Measurements from ENCODE around the gene NLN. TPM values are rescaled to one million over a fixed set of nuclear protein-coding genes. Genes with fewer than 3 reads are reported as not detected.
A peak's percentile ranks its signal among the peaks of the same experiment; 100 is the strongest.
"Not testable (repeated sequence)": the region's sequence is repeated elsewhere in the genome, so short reads cannot be mapped to it uniquely, and the experiment has no call there.

Gene NLN
- total RNA-seq, 1 donor from 2014 or later, result 21.0 TPM

DNA sequence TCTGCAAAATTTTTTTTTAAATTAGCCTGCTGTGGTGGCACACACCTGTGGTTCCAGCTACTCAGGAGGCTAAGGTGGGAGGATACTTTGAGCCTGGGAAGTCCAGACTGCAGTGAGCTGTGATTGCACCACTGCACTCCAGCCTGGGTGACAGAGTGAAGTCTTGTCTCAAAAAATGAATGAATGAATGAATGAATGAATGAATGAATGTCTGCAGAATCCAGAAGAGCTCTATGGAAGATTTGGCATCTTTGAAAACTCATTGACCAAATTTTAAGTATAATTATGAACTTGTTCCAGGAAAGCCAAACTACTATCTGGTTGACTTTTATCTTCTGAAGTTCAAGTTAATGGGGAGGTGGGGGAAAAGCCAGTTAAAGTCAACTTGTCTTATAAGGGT, 110.1 kb downstream of the NLN start:
- no peak for DNase-seq (ENCODE audit: low read depth in 2 of 2)

DNA sequence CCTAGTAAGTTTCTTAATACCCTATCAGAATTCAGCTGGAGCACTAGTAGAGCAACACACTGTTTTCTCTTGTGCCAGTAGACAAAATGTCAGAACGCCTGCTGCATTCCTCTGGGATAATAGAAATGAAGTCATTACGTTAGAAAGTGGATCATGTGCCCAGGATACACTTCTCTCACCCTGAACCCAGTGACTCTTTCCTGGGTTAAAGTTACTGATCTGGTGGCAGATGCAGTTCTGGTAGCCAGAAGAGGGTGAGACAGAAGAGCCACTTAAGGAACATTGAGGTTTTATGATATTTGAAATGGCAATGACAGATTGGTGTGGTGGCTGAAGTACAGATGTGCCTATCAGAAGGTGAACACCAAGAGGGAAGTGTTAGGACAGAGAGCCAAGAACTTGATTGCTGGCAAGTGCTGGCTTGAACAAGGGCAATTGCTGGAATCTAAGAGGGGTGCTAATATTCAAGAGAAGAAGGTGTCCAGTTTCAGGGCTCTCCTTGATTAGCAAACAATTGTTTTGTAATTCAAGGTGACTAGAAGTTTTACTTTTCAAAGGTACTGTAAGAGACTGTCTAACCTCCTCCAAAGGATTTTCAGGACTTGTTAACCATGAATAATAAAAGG, 110.7 kb downstream of the NLN start:
- no peak for DNase-seq (ENCODE audit: low read depth in 2 of 2)

DNA sequence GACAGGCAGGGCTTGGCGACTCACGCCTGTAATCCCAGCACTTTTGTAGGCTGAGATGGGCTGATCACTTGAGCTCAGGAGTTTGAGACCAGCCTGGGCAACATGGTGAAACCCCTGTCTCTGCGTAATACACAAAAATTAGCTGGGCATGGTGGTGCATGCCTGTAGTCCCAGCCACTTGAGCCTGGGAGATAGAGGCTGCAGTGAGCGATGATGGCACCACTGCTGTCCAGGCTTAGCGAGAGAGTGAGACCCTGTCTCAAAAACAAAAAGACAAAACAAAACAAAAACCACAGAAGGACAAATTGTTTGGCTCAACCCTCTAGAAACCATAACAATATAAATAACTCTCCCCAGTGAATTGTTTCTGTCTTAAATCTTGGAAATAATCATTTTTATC, 111.8 kb downstream of the NLN start:
- no peak for DNase-seq (ENCODE audit: low read depth in 2 of 2)

DNA sequence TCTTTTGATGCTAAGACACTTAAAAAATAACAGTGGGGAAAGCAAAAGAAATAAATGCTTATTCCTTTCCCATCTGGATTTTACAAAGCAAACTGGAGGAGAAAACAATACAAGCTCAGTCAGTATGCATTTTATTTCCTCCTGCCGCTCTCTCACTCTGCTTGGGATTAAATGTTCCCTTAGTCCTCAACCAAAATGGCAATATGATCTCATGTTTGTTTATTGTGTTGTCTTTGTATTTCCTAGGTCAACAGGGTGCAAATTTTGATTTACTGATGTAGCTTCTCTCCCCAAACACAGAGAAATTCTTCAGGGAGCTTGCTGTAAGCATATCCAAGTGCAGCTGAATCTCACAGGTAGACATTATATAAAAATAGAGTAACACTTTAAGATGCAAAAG, 112.3 kb downstream of the NLN start:
- no peak for DNase-seq (ENCODE audit: low read depth in 2 of 2)

DNA sequence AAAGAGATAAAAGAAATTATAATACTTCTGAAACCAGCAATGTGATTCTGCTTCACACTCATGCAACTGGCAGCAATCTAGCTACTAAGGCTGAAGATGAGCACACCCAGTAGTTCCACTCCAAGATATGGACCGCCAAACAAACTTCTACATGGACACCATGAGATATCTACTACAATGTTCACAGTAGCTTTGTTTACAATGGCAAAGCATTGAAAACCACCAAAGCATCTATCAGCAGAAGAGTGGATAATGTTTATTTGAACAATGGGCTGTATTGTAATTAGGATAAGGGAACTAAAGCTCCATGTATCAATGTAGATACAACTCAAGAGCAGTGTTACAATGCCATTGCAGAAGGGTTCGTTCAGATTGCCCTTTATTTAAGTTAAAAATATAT, 113.2 kb downstream of the NLN start:
- no peak for DNase-seq (ENCODE audit: low read depth in 2 of 2)

DNA sequence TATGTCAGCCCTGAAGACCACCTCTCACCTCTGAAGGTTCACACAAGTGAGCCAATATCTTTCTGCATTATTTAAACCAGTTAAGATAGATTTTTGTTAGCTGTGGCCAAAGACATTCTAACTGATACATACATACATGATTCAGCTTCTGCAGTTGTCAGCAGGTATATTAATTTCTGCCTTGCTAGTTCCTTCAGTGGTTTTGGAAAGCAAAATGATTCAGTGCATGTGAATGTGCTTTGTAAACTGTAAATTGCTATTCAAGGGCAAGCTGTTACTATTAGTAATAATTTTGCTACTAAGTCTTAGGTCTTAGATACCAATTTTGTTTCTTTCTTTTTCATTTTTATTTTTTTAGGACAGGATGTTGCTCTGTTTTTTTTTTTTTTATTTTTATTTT, 115.1 kb downstream of the NLN start:
- DNase-seq (ENCODE audit: low read depth in 2 of 2), result no peak

DNA sequence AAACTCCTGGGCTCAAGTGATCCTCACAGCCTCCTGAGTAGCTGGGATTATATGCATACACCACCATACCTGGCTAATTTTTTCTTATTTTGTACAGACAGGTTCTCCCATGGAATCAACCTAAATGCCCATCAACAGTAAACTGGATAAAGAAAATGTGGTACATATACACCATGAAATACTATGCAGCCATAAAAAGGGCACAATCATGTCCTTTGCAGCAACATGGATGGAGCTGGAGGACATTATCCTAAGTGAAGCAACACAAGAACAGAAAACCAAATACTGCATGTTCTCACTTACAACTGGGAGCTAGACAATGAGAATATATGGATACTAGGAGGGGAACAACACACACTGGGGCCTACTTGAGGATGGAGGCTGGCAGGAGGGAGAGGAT, 117.2 kb downstream of the NLN start:
- not testable (repeated sequence) for DNase-seq (ENCODE audit: low read depth in 2 of 2)

DNA sequence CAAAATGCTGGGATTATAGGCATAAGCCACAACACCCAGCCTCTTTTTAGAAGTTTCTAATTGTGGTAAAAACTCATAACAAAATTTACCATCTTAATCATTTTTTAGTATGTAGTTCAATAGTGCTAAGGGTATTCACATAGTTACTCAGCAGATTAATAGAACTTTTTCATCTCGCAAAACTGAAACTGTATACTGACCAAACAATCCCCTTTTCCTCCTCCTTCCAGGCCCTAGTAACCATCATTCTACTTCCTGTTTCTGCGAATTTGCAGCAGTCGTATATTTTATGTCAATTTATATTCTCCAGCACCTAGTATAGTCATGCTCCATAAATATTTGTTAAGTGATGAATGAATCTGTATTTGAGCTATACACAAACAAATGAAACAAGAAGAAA, 118.1 kb downstream of the NLN start:
- DNase-seq (ENCODE audit: low read depth in 2 of 2), result no peak

DNA sequence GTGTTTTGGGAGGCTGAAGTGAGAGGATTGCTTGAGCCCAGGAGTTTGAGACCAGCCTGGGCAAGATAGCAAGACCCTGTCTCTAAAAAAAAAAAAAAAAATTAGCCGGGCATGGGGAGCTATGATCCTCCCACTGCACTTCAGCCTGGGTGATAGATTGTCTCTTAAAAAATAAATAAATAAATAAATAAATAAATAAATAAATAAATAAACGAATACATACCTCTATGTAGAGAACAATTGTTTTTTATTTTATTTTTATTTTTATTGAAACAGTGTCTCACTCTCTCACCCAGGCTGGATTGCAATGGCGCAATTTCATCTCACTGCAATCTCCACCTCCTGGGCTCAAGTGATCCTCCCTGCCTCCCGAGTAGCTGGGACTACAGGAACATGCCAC, 122.8 kb downstream of the NLN start:
- DNase-seq (ENCODE audit: low read depth in 2 of 2), result not testable (repeated sequence)

DNA sequence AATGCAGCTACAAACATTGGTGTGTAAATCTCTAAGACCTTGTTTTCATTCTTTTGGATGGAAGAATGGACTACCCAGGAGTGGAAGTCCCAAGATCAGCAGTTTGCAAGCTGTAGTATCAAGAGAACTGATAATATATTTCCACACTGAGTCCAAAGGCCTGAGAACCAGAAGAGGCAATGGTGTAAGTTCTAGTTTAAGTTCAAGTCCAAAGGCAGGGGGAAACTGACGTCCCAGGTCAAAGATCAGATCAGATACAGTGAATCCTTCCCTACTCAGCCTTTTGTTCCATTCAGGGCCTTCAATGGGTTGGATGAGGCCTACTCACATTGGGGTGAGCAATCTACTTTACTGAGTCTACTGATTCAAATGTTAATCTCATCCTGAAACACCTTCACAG, 124.1 kb downstream of the NLN start:
- no peak for DNase-seq (ENCODE audit: low read depth in 2 of 2)

DNA sequence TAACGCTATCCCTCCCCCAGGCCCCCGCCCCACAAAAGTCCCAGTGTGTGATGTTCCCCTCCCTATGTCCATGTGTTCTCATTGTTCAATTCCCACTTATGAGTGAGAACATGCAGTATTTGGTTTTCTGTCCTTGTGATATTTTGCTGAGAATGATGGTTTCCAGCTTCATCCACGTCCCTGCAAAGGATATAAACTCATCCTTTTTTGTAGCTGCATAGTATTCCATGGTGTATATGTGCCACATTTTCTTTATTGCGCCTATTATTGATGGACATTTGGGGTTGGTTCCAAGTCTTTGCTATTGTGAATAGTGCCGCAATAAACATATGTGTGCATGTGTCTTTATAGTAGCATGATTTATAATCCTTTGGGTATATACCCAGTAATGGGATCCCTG, 125.0 kb downstream of the NLN start:
- DNase-seq (ENCODE audit: low read depth in 2 of 2), result not testable (repeated sequence)

DNA sequence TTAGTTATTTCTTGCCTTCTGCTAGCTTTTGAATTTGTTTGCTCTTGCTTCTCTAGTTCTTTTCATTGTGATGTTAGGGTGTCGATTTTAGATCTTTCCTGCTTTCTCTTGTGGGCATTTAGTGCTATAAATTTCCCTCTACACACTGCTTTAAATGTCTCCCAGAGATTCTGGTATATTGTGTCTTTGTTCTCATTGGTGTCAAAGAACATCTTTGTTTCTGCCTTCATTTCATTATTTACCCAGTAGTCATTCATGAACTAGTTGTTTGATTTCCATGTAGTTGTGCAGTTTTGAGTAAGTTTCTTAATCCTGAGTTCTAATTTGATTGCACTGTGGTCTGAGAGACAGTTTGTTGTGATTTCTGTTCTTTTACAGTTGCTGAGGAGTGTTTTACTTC, 127.9 kb downstream of the NLN start:
- not testable (repeated sequence) for DNase-seq (ENCODE audit: low read depth in 2 of 2)

DNA sequence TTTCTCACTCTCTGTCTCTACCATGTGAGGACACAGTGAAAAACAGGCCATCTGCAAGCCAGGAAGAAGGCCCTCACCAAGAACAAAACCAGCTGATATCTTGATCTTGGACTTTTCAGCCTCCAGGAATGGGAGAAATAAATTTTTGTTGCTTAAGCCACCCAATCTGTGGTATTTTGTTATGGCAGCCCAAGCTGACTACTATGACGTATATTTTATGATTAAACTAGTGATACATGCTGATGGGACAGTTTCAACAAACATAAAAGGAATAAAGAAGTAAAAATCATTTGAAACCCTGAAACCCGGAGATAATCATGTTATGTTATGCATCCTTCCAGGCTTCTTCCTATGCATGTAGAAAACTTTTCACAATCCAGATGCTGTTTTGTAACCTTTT, 132.9 kb downstream of the NLN start:
- DNase-seq (ENCODE audit: low read depth in 2 of 2), result no peak

DNA sequence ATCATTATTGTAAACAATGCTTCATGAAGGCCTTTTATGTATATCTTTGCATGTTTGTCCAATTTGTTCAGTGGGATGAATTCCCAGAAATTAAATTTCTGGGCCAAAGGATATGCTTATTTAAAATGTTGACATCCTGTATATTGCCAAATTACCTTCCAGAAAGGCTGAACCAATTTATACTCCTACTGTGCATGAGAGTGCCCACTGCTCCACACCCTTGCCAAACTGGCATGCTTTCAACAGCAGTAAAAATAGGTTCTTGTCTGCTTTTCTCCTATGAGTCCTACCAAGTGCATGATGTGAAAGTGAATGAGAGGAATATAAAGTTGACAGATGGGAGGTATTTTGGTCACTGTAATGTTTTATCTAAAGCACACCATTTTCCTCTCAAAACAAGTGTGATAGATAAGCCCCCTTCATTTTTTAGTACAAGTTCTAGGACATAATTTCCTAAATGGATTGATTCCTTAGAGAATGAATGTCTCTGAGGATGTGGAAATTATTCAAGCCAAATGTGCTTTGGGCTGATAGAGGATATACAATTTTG, 133.8 kb downstream of the NLN start:
- DNase-seq (ENCODE audit: low read depth in 2 of 2), result peak in 1 of 2 donors; percentile 31

DNA sequence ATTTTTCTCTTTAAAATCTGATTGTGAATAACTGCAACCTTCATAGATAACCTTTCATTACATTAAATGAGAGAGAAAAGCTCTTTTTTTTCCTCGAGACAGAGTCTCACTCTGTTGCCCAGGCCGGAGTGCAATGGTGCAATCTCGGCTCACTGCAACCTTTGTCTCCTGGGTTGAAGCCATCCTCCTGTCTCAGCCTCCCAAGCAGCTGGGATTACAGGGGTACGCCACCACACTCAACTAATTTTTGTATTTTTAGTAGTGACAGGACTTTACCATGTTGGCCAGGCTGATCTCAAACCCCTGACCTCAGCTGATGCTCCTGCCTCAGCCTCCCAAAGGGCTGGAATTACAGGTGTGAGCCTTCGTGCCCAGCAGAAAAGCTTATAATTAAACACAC, 134.5 kb downstream of the NLN start:
- no peak for DNase-seq (ENCODE audit: low read depth in 2 of 2)

DNA sequence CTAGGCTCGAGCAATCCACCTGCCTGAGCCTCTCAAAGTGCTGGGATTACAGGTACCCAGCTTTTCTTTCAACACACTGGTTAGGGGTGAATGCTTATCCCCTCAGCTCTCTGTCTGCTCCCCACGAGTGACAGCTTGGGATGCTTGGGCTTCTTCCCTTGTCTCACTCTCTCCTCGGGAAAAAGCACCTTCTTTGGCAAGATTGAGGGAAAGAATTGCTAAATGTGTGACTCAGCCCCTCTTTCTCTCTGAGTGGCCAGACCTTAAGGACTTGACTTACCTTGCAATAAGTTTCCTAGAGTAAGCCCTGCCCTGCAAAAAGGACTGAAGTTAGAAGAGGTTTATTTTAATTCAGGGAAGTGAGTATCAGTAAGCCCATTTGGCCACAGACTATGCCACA, 136.3 kb downstream of the NLN start:
- DNase-seq (ENCODE audit: low read depth in 2 of 2), result no peak

DNA sequence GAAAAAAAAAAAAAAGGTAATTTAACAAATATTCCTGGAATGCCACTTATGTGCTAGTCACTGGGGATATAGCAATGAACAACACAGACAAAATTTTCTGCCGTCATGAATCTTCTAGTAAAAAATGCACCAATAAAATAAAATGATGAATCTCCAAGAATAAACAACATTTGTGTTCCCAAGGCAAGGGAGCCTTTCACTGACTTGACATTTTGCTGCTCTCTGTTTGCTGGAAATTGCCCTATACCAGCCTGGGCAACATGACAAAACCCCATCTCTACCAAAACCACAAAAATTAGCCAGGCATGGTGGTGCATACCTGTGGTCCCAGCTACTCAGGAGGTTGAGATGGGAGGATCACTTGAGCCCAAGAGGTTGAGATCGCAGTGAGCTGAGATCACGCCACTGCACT, 139.8 kb downstream of the NLN start:
- peak in 1 of 2 donors; percentile 13 for DNase-seq (ENCODE audit: low read depth in 2 of 2)

DNA sequence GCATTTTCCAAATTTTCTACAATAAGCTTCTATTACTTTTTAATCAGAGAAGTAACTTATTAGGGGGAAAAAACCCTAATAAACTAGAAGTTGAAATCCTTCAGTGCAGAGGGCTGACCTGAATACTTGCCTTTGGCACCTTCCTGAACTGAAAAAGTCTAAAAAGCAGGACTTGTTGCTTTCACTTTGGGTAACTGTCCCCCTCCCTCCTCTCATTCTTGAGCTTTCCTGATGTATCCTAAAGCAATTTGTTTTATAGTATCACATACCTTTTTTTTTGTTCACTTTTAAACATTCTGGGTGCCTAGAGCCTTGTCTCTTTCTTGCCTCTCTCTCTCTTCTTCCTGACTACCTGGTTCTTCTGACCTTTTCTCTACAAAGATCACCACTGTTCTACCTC, 140.4 kb downstream of the NLN start:
- no peak for DNase-seq (ENCODE audit: low read depth in 2 of 2)

DNA sequence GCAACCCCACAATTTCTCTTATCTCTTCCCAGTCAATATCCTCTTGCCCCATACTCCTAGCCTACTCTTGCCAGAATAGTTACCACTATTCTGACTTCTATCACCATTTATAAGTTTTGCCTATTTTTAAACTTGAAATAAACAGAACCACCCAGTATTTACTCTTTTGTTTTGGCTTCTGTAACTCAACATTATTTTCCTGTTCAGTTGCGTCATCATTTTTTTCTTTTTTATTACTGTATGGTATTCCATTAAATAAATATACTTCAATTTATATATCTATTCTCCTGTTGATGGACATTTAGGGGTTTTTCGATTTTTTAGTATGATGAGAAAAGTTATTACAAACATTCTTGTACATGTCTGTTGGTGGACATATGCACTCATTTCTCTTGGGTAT, 141.7 kb downstream of the NLN start:
- DNase-seq (ENCODE audit: low read depth in 2 of 2), result no peak

DNA sequence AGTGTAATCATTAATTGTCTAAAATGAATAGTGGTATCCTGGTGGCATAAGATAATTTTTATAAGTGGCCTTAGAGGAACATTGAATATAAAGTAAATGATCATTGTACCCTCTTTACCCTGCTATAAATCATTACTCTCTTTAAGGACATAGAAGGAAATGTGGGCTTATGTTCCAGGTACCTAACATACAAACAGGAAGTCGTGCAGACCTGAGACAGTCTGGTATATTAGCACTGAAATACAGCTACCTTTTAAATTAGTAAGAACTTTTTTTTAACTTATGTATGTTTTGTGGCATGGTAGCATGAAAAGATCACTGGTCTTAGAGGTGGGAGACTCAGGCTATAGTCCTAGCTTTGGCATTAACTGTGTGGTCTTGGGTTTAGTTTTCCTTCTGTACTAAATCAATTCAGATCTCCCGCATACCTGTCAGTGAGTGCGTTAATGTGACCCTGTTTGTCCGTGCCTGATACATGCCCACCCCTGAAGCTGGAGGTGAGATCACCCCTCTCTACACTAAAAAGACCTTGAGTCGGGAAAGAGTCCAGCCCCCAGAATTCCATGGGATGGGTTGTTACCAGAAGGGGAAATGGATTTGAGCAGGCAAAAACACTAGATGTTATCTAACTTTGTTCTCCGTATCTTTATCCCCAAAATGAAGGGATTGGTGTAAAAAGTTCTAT, 145.0 kb downstream of the NLN start:
- DNase-seq (ENCODE audit: low read depth in 2 of 2), result peak; percentile 26 to 57

DNA sequence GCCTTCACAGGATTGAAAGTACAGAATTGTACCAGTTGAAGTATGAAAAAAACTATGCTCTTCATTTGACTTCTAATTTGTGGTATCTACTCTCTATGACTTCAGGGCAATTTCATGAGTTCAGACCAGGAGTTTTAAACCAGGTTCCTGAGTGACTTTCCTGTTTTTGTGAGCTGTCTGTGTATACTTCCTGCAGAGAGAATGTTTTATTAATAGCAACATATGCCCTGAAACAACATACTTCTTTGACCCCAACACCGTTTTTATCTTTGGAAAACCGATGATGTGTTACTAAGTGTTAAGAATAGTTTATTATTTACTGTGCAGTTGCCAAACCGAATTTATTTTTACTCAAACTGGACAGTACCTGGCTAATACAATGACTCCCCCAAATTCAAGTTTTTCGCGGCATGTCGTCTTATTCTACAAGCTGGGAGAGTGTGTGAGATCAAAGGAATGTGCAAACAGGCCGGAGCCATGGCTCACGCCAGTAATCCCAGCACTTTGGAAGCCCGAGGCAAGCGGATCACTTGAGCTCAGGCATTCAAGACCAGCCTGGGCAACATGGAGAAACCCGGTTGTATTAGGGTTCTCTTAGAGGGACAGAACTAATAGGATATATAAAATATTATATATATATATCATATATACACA, 145.7 kb downstream of the NLN start:
- DNase-seq (ENCODE audit: low read depth in 2 of 2), result peak; percentile 83 to 90

DNA sequence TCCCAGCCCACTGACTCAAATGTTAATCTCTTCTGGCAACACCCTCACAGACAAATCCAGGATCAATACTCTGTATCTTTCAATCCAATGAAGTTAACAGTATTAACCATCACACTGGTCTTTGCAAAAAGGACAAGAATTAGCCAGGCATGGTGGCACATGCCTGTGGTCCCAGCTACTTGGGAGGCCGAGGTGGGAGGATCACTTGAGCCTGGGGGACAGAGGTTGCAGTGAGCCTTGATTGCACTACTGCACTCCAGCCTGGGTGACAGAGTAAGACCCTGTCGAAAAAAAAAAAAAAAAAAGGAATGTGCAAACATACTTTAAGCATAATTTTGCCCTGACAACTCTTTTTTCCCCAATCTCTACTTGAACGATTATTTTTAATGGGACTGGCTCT, 146.5 kb downstream of the NLN start:
- DNase-seq (ENCODE audit: low read depth in 2 of 2), result no peak

DNA sequence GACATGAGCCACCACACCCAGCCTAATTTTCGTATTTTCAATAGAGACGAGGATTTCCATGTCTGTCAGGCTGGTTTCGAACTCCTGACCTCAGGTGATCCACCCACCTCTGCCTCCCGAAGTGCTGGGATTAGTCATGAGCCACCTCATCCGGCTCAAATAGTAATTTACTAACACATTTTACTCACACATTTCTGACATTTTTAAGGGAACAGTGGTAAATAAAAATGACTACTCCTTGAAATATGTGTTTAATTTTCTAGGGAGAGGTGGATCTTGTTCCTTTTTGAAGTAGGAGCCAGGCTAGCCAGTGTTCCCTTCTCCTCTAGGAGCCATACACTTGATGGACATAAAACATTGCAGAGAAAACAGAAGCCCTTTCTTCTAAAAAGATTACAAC, 149.2 kb downstream of the NLN start:
- peak in 1 of 2 donors; percentile 32 for DNase-seq (ENCODE audit: low read depth in 2 of 2)

Measured in lung microvascular endothelial cell (primary cell).